ENCODE results near the gene PCYT1A. TPM values are rescaled to one million over a fixed set of nuclear protein-coding genes. Genes with fewer than 3 reads are reported as not detected.
"Not testable (repeated sequence)": the region's sequence is repeated elsewhere in the genome, so short reads cannot be mapped to it uniquely, and the experiment has no call there.

PCYT1A gene
- total RNA-seq, result 39.7 and 43.8 TPM in 2 replicates

DNA sequence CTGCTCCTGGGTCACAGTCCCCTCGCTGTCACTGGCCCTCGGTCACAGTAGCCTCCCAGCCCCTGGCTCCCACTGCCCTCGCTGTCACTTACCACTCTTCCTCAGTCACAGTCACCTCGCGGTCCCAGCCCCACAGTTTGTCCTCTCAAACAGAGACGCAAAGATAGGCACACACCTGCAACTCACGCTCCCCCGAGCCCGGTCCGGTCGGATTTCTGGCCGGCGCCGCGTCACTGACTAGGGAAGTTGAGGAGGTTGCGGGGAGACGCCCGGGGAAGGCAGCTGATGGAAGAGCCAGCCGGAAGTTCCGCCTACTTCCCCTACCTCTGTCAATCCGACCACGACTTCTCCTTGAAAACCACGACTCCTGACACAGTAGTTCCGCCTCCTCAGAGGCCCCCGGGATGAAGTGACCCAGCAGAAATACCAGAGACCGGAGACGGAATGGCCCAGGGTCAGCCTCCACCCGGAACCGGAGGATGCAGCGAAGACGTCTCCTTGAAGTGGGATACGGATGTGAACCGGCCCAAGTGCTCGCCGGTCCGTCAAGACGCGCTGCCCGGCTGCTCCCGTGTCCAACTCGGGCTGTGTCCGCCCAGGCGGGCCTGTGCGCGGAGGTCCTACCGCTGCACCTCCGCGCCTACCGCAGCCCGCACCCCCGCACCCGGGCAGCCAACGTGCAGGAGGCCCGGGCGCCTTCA is at the start of gene PCYT1A:
TSS of gene PCYT1A (minus strand) at position 287 of the 701 bp plus-strand sequence. CDS start 17,195 bp downstream, outside the sequence.
- peak; percentile 80 to 97 for DNase-seq (ENCODE audit: low read depth in 2 of 2)

DNA sequence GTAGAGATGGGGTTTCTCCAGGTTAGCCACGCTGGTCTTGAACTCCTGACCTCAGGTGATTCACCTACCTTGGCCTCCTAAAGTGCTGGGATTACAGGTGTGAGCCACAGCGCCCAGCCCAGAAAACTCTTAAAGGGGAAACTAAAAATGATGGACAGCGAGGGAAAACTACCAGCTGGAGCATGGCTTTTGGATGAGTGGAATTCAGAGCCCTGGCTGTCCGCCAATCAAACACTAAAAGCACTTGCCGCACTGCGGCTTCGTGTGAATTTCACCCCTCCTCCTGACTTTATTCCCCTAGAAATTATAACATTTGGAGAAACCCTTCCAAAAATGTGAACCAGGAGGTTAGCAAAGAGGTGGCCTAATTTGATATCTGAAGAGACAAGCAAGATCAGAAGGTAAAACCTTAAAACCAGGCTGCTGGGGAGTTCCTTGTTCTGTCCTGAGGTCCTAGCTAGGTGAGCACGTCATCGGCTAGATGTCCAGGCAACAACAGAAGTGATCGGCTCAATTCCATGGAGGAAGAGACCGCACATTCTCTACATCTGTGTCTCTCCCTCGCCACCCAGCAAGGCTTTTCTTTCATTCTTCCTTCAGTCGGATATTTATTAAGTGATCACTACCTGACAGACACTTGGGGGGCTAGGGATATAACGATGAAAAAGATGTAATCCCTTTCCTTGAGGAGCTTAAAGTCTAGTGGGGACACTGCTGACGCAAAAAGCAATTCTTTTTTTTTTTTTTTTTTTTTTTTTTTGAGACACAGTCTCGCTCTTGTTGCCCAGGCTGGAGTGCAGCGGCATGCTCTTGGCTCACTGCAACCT is 49.0 kb upstream of the PCYT1A start:
- DNase-seq (ENCODE audit: low read depth in 2 of 2), result peak in 1 of 2 donors; percentile 25

DNA sequence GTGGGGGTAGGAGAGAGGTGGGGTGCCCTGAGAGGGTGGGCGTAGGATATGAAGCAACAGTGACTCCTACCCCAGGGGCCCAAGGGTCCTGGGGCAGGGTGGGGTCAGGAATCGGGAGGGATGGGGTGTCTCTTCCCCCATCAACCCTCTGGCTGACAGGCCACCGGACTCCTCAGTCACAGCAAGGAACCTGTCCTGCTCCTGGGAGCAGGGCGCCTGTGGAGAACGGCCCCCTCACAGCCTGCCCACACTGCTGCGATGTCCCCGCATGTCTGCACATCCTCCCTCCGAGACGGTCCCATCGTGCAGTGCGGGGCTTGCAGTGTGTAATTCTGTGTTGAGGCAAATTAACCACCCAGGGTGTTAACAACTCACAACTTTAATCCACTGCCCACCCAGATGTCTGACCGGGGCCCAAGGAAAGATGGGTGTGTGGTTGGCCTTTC is 48.0 kb upstream of the PCYT1A start:
- DNase-seq (ENCODE audit: low read depth in 2 of 2), result no peak

DNA sequence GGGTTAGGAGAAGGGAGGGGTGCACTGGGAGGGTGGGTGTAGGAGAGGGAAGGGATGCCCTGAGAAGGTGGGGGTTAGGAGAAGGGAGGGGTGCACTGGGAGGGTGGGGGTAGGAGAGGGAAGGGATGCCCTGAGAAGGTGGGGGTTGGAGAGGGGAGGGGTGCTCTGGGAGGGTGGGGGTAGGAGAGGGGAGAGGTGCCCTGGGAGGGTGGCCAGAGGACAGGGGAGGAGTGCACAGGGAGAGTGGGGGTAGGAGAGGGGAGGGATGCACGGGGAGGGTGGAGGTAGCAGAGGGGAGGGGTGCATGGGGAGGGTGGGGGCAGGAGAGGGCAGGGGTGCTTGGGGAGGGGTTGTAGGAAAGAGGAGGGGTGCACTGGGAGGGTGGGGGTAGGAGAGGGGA is 47.5 kb upstream of the PCYT1A start:
- no peak for DNase-seq (ENCODE audit: low read depth in 2 of 2)

DNA sequence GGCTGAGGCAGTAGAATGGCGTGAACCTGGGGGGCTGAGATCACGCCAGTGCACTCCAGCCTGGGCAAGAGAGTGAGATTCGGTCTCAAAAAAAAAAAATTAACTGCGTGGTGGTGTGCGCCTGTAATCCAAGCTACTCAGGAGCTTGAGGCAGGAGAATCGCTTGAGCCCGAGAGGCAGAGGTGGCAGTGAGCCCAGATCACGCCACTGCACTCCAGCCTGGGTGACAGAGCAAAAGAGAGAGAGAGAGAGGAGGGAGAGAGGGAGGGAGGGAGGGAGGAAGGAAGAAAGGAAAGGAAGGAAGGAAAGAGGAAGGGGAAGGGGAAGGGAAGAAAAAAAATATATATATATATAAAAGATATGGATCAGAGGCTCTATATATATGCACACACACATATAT is 44.6 kb upstream of the PCYT1A start:
- DNase-seq (ENCODE audit: low read depth in 2 of 2), result no peak

DNA sequence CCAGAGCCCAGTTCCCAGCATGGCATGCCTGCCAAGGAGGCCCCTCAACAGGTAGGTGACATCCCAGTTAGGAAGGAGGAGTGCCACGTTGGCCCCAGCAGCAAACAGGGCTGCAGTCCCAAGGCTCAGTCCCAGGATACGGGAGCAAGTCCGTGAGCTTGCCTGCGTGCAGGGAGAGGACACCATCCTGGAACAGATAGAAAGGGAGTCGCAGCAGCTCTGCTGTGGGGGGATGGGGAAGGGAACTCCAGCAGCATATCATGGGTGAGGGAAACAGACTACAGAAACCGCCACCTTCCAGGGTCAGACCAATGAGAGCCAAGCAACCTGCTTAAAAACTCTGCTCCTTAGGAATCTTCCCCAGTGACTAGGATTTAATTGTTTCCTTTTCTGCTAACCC is 39.9 kb upstream of the PCYT1A start:
- no peak for DNase-seq (ENCODE audit: low read depth in 2 of 2)

DNA sequence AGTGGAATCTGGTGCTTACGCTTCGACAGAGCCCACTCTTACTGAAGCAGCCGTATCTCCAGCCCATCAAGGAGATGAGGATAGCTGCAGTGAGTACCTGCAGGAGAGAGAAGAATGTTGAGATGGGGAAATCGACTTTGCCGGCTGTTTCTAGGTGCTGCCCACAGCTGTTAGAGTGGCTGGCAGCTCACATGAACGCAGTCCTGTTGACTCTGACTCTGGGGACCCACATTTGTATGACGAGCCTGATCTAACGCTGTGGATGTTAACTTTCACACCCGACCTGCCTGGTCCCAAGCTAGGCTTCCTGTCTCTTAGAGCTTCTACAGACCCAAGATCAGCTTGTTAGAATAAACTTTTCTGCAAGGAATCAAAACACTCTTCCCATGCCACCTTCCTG is 39.4 kb upstream of the PCYT1A start:
- no peak for DNase-seq (ENCODE audit: low read depth in 2 of 2)

DNA sequence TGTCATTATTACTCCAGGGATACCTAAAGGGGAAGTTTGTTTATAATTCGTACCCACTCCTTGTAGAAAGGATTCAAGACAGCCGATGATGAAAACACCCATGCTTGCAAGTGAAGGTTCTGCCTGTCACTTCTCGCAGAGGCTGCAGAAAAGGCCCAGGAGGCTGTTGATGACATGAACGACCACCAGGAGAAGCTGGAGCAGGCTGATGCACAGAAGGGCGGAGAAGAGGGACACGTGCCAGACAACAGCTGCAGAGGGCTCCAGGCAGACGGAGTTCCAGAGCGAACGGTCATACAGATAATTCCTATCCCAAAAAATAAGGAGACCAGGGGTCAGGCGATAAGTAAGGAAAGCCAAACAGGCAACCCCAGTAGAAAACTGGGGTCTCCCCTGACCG is 36.2 kb upstream of the PCYT1A start:
- no peak for DNase-seq (ENCODE audit: low read depth in 2 of 2)

DNA sequence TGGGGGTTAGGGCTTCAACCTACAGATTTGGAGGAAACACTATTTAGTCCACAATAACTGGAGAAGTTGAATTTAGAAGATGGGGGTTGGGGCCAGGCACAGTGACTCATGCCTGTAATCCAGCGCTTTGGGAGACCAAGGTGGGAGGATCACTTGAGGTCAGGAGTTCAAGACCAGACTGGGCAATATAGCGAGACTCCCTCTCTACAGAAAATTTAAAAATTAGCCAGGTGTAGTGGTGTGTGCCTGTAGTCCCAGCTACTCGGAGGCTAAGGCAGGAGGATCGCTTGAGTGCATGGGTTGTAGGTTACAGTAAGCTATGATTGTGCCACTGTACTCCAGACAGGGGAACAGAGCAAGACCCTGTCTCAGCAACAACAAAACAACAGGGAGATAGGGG is 35.5 kb upstream of the PCYT1A start:
- no peak for DNase-seq (ENCODE audit: low read depth in 2 of 2)

DNA sequence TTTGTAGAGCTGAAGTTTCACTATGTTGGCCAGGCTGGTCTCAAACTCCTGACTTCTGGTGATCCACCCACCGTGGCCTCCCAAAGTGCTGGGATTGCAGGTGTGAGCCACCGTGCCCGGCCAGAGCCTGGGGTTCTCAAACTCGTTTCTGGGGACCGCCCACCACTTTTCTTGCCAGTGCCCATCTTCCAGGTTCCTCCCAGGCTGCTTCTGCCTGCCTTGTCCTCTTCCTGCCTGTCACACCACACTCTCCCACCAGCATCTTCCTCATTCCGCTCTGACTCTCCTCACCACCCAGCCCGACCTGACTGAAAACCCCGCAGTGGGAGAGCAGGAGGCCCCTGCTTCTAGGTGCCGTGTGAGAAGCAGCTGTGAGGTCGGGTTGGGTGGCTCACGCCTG is 33.6 kb upstream of the PCYT1A start:
- DNase-seq (ENCODE audit: low read depth in 2 of 2), result no peak

DNA sequence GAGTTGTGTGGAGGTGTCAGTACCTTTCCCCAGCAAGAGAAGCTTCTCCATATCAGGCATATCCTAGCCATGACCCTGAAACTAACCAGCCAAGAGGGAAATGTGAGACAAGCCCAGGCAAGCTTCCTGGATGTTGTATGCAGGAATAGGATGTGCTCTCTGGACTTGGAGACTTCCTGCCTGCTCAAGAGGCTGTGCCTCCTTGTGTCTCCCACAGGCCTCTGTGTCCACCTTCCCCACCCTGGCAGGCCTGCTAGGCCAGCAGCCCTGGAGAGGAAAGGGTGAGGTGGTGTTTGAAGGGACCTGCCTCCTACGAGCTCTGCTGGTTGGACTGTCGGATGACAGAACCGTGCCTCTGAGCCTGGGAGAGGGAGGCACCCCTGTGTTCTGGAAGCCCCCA is 32.6 kb upstream of the PCYT1A start:
- peak in 1 of 2 donors; percentile 24 for DNase-seq (ENCODE audit: low read depth in 2 of 2)

DNA sequence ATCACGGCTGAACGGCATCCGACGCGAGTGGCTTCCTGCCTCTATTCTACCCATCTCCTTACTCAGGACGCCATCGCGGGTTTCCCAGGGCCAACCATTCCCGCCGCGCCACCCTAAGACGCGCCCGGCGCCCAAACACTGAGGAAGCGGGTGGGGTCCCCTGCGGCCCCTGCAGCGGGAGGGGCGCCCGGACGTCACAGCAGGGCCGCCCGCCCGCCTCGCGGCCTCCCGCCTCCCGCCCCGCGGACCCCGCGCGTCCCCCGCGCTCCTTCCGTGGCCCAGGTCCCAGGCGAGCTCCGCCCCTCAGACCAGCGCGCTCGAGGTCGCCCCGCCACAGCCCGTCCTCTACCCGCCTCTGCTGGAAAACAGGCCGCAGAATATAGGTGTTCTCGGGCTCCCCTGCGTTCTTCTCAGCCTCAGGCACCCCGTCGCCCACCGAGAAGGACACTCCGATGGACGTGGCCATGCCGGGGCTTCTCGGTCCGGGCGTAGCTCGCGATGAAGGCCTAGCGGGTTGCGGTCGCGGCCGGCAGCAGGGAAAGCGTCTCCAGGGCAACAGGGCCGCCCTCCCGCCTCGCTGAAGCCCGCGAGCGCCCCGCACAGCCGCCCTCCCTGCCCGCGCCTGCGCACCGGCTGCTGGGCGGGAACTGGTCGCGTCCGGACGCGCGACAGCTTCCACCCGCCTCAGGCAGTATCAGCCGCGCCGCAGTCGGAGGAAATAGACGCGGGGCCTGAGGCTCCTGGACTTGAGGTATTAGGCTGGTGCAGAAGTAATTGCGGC is 30.4 kb upstream of the PCYT1A start, which contains the start of gene DYNLT2B:
TSS of gene DYNLT2B (minus strand) at position 554 of the 781 bp plus-strand sequence. CDS start at position 466, 88 bp downstream.
- DNase-seq (ENCODE audit: low read depth in 2 of 2), result peak; percentile 95

DNA sequence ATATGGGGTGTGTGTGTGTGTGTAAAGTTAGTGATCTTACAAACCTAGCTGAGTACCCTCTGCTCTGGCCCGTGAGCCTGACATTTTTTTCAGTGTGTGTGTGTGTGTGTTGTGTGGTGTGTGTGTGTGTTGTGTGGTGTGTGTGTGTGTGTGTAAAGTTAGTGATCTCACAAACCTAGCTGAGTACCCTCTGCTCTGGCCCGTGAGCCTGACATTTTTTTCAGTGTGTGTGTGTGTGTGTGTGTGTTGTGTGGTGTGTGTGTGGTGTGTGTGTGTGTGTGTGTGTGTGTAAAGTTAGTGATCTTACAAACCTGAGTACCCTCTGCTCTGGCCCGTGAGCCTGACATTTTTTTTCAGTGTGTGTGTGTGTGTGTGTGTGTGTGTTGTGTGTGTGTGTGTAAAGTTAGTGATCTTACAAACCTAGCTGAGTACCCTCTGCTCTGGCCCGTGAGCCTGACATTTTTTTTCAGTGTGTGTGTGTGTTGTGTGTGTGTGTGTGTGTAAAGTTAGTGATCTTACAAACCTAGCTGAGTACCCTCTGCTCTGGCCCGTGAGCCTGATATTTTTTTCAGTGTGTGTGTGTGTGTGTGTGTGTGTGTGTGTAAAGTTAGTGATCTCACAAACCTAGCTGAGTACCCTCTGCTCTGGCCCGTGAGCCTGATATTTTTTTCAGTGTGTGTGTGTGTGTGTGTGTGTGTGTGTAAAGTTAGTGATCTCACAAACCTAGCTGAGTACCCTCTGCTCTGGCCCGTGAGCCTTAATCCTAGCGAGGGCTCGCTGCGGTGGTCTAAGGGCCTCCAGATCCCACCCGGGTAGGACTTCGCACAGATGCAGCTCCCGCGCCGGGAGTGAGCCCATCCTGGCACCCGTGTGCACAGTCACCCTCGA is 29.5 kb upstream of the PCYT1A start:
- DNase-seq (ENCODE audit: low read depth in 2 of 2), result peak; percentile 18 to 21

DNA sequence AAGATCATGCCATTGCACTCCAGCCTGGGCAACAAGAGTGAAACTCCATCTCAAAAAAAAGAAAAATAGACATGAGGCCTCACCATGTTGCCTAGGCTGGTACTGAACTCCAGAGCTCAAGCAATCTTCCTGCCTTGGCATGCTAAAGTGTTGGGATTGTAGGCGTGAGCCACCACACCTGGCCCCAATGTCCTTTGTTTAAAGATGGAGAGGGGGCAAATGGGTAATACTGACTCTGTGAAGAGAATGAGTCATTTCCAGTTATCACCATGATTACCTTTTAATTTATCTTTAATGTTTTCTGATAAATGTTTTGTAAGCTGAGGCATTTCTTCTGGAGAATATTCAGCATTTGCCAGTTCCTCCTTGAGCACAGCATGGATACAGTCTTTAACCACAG is 28.3 kb upstream of the PCYT1A start:
- no peak for DNase-seq (ENCODE audit: low read depth in 2 of 2)

DNA sequence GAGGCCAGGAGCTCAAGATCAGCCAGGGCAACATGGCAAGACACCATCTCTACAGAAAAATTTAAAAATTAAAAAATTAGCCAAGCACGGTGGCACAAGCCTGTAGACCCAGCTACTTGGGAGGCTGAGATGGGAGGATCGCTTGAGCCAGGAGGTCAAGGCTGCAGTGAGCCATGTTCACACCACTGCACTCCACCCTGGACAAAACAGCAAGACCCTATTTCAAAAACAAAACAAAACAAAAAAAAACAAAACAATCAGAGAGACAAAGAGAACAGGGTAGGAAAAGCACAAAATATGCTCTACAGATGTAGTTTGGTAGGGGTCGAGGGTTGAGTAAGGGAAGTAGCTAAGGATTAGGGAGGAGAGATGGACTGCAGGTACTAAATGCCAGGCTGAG is 27.1 kb upstream of the PCYT1A start:
- DNase-seq (ENCODE audit: low read depth in 2 of 2), result no peak

DNA sequence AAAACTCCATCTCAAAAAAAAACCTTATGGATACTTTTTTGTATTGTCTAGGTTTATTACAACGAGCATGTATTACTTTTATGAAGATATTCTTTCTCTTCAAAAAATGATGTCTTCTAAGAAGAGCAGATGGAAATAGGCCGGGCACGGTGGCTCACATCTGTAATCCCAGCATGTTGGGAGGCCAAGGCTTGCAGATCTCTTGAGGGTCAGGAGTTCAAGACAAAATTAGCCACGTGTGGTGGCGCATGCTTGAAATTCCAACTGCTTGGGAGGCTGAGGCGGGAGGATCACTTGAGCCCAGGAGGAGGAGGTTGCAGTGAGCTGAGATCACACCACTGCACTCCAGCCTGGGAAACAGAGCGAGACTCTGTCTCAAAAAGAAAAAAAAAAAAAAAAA is 26.6 kb upstream of the PCYT1A start:
- not testable (repeated sequence) for DNase-seq (ENCODE audit: low read depth in 2 of 2)

DNA sequence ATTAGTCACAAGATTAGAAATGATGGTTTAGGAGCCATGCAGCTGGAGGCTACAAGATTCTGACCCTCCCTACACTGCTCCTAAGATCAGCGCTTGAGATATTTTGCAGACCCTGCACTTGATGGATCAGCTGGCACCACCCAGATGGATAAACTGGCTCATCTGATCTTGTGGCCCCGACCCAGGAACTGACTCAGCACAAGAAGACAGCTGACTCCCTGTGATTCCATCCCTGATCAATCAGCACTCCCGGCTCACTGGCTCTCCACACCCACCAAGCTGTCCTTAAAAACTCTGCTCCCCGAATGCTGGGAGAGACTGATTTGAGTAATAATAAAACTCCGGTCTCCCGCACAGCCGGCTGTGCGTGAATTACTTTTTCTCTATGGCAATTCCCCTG is 15.4 kb upstream of the PCYT1A start:
- DNase-seq (ENCODE audit: low read depth in 2 of 2), result not testable (repeated sequence)

DNA sequence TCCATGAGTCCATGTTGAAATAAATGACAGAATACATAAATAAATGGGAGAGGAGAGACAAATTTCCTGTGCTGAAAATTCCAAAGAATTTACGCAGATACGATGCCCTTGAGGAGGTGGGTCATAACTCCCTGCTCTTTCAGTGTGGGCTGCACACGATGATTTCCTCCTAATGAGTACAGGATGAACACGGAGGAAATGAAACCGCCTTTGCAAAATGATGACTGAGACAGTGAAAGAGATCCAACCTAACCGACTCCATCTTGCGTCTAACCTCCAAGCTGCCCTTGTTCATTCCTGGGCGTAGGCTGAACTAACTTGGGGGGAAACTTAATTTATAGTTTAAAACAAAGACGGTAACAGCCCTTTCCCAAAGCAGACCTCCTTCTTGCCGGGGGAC is 15.0 kb upstream of the PCYT1A start:
- DNase-seq (ENCODE audit: low read depth in 2 of 2), result peak in 1 of 2 donors; percentile 49

DNA sequence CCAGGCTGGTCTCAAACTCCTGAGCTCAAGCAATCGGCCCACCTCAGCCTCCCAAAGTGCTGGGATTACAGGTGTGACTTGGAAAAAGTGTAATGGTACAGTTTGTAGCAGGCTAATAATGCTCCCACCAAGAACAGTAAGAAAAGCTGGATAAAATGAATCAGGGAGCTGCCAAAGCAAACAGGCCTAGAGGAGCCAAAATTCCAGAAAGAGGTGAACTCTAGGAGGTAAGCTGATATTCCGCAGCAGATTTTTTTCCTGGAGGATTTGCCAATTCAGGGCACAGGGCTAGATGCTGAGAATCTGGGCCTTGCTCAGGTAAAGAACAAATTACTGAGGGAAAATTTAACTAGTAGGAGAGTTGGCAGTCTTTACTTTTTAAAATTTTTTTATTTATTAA is 11.0 kb upstream of the PCYT1A start:
- DNase-seq (ENCODE audit: low read depth in 2 of 2), result no peak

DNA sequence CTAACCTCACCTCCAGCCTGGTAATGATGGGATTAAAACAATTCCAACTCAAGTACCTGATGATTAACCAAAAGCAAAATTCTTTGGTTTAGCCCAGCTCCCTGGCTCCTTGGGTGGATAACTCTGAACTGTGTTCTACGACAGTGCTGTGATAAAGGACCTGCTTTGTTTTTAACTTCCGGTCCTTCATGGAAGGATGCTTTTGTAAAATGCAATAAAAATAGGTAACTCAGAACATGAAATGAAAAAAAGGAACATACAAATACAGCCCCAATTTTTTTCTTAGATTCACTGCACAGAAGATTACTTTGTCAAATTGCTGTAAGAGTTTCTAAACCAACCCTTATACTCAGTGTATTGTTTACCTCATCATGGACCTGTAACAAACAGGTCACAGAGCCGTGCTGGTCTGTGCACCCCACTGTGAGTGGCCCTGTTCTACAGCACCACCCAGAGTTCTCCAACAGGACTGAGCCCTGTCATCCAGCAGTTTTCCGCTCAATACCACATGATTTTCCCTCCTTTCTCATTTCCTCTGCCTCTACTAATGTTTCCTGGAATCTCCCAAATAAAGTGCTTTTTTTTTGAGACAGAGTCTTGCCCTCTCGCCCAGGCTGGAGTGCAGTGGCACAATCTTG is 4.9 kb upstream of the PCYT1A start:
- peak in 1 of 2 donors; percentile 30 for DNase-seq (ENCODE audit: low read depth in 2 of 2)

DNA sequence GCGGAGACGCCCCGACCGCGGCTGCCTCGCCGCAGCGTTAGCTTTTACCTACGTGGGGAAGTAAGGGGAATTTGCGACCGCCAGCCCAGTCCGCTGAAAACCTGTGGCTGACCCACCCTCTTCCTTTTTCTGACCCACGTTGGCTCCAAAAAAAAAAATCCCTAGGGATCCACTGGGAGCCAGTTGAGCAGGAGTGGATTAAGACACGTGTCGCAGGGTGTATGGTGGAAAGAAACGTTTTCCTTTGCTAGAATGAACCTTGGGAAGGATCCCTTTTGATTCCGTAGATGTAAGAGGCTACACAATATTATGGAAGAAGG is 575 bp upstream of the PCYT1A start:
- DNase-seq (ENCODE audit: low read depth in 2 of 2), result no peak

All from lung microvascular endothelial cell (primary cell).